WTC11 (cell line): ENCODE data around the gene CANX. TPM values are rescaled to one million over a fixed set of nuclear protein-coding genes. Genes with fewer than 3 reads are reported as not detected.
A peak's percentile ranks its signal among the peaks of the same experiment; 100 is the strongest.

ENCODE experiments used
- ATAC-seq: fragments of 200-7000 bp; cut with Tn5 transposase; 2 replicates; pipeline ENCODE4 v1.10.0; 2021; ENCODE audit warnings: mild to moderate bottlenecking, moderate library complexity
- CTCF ChIA-PET: fragments of 300-600 bp; sonication (Branson Sonifier 250); formaldehyde crosslinking; loops from one replicate; lab custom pipeline; 2021; ENCODE audit warnings: antibody characterized with exemption; lab: Charles Lee
- POLR2A ChIA-PET: fragments of 350-600 bp; sonication (Branson Sonifier 250); formaldehyde crosslinking; loops from one replicate; lab custom pipeline; 2021; ENCODE audit warnings: antibody characterized with exemption; lab: Charles Lee
- DNase-seq: peaks from one replicate; pipeline ENCODE4 v3.0.0; 2021; ENCODE audit warnings: low spot score
- H3K27ac Mint-ChIP-seq: 2 replicates; pipeline ENCODE4 v1.8.0; 2021; ENCODE audit warnings: mixed read lengths
- H3K27me3 Mint-ChIP-seq: 2 replicates; pipeline ENCODE4 v1.8.0; 2021; ENCODE audit warnings: low read depth, mild to moderate bottlenecking, moderate library complexity, mixed read lengths
- H3K36me3 Mint-ChIP-seq: 2 replicates; pipeline ENCODE4 v1.8.0; 2021; ENCODE audit warnings: mixed read lengths
- H3K4me1 Mint-ChIP-seq: 2 replicates; pipeline ENCODE4 v1.8.0; 2022; ENCODE audit warnings: mixed read lengths
- H3K4me3 Mint-ChIP-seq: 2 replicates; pipeline ENCODE4 v1.8.0; 2021; ENCODE audit warnings: mild to moderate bottlenecking, moderate library complexity, mixed read lengths
- H3K9me3 Mint-ChIP-seq: 2 replicates; pipeline ENCODE4 v1.8.0; 2021; ENCODE audit warnings: mixed read lengths
- ATF2 ChIP-seq: sonication (generic); formaldehyde crosslinking; IDR thresholded peaks from 2 replicates; pipeline ENCODE4 v1.8.1; 2022; ENCODE audit warnings: low read depth, missing genetic modification reagents, borderline replicate concordance
- ATF6 ChIP-seq: sonication (generic); formaldehyde crosslinking; IDR thresholded peaks from 2 replicates; pipeline ENCODE4 v1.8.1; 2023; ENCODE audit warnings: mild to moderate bottlenecking, missing genetic modification reagents
- ERG ChIP-seq: fragments of 250-450 bp; sonication (Bioruptor Pico); IDR thresholded peaks from 2 replicates; pipeline ENCODE4 v1.8.0; 2021; ENCODE audit warnings: mild to moderate bottlenecking
- FOXJ3 ChIP-seq: sonication (generic); formaldehyde crosslinking; IDR thresholded peaks from 2 replicates; pipeline ENCODE4 v1.9.0; 2021; ENCODE audit warnings: missing genetic modification reagents, mild to moderate bottlenecking, borderline replicate concordance
- GTF2I ChIP-seq: fragments of 250-450 bp; sonication (Bioruptor Pico); conservative IDR thresholded peaks from 2 replicates; pipeline ENCODE4 v1.4.0; 2021; ENCODE audit warnings: mild to moderate bottlenecking
- HMGA2 ChIP-seq: fragments of 250-450 bp; sonication (Bioruptor Pico); IDR thresholded peaks from 2 replicates; pipeline ENCODE4 v1.4.0; 2021; ENCODE audit warnings: mild to moderate bottlenecking, moderate library complexity
- NFE2L1 ChIP-seq: sonication (generic); formaldehyde crosslinking; IDR thresholded peaks from 2 replicates; pipeline ENCODE4 v1.8.1; 2023; ENCODE audit warnings: missing genetic modification reagents
- NR2C2 ChIP-seq: sonication (generic); formaldehyde crosslinking; IDR thresholded peaks from 2 replicates; pipeline ENCODE4 v1.8.0; 2022; ENCODE audit warnings: mild to moderate bottlenecking, missing genetic modification reagents
- NR3C1 ChIP-seq: sonication (generic); formaldehyde crosslinking; conservative IDR thresholded peaks from 2 replicates; pipeline ENCODE4 v1.8.1; 2023; ENCODE audit warnings: low read depth, mild to moderate bottlenecking, missing genetic modification reagents
- PRDM15 ChIP-seq: sonication (generic); formaldehyde crosslinking; IDR thresholded peaks from 2 replicates; pipeline ENCODE4 v1.8.0; 2022; ENCODE audit warnings: missing genetic modification reagents
- TEAD4 ChIP-seq: sonication (generic); formaldehyde crosslinking; IDR thresholded peaks from 2 replicates; pipeline ENCODE4 v1.8.0; 2022; ENCODE audit warnings: mild to moderate bottlenecking, missing genetic modification reagents
- ZBTB21 ChIP-seq: sonication (generic); formaldehyde crosslinking; IDR thresholded peaks from 2 replicates; pipeline ENCODE4 v1.8.1; 2023; ENCODE audit warnings: mild to moderate bottlenecking, missing genetic modification reagents, borderline replicate concordance
- ZSCAN18 ChIP-seq: fragments of 250-450 bp; sonication (Bioruptor Pico); IDR thresholded peaks from 2 replicates; pipeline ENCODE4 v2.1.2; 2022; ENCODE audit warnings: mild to moderate bottlenecking, moderate library complexity
- total RNA-seq: library from RNA; stranded (reverse); gene quantifications from 3 replicates; pipeline ENCODE4 v1.2.3, GENCODE V29; 2021
- TF ChIP-seq, protein P1 (sequence below): sonication (generic); formaldehyde crosslinking; IDR thresholded peaks from 2 replicates; pipeline ENCODE4 v1.8.0; 2023; ENCODE audit warnings: missing genetic modification reagents
- TF ChIP-seq, protein P2 (sequence below): sonication (generic); formaldehyde crosslinking; IDR thresholded peaks from 2 replicates; pipeline ENCODE4 v1.8.0; 2023; ENCODE audit warnings: missing genetic modification reagents, mild to moderate bottlenecking, borderline replicate concordance
- TF ChIP-seq, protein P3 (sequence below): sonication (generic); formaldehyde crosslinking; IDR thresholded peaks from 2 replicates; pipeline ENCODE4 v1.8.0; 2023; ENCODE audit warnings: mild to moderate bottlenecking, missing genetic modification reagents

The CANX gene
- total RNA-seq, 1 experiment from 2014 or later = 611 TPM

- DNase-seq (no peak), ATAC-seq (no peak)
- ChIA-PET CTCF (no interaction called here), POLR2A (interaction anchor here (0.7 kb wide), 1 partner anchor 11 kb away, joined by 3 read pairs; no protein-coding TSS in a partner anchor)
- no peak for TF ChIP-seq ZSCAN18 (CRISPR knock-in tag)
- TF ChIP-seq, protein P1, sequence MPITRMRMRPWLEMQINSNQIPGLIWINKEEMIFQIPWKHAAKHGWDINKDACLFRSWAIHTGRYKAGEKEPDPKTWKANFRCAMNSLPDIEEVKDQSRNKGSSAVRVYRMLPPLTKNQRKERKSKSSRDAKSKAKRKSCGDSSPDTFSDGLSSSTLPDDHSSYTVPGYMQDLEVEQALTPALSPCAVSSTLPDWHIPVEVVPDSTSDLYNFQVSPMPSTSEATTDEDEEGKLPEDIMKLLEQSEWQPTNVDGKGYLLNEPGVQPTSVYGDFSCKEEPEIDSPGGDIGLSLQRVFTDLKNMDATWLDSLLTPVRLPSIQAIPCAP (CRISPR knock-in tag) = no peak
- TF ChIP-seq, protein P2, sequence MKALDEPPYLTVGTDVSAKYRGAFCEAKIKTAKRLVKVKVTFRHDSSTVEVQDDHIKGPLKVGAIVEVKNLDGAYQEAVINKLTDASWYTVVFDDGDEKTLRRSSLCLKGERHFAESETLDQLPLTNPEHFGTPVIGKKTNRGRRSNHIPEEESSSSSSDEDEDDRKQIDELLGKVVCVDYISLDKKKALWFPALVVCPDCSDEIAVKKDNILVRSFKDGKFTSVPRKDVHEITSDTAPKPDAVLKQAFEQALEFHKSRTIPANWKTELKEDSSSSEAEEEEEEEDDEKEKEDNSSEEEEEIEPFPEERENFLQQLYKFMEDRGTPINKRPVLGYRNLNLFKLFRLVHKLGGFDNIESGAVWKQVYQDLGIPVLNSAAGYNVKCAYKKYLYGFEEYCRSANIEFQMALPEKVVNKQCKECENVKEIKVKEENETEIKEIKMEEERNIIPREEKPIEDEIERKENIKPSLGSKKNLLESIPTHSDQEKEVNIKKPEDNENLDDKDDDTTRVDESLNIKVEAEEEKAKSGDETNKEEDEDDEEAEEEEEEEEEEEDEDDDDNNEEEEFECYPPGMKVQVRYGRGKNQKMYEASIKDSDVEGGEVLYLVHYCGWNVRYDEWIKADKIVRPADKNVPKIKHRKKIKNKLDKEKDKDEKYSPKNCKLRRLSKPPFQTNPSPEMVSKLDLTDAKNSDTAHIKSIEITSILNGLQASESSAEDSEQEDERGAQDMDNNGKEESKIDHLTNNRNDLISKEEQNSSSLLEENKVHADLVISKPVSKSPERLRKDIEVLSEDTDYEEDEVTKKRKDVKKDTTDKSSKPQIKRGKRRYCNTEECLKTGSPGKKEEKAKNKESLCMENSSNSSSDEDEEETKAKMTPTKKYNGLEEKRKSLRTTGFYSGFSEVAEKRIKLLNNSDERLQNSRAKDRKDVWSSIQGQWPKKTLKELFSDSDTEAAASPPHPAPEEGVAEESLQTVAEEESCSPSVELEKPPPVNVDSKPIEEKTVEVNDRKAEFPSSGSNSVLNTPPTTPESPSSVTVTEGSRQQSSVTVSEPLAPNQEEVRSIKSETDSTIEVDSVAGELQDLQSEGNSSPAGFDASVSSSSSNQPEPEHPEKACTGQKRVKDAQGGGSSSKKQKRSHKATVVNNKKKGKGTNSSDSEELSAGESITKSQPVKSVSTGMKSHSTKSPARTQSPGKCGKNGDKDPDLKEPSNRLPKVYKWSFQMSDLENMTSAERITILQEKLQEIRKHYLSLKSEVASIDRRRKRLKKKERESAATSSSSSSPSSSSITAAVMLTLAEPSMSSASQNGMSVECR = no peak
- H3K27ac Mint-ChIP-seq = no peak overlapping the region; the same call in 1 of the 2 replicates
- H3K36me3 Mint-ChIP-seq = peaks cover 37% of the 10 kb centered on the region
- H3K4me3 Mint-ChIP-seq = peak overlapping the region; percentile 97
- no peaks in the 10 kb centered on the region for H3K27me3 Mint-ChIP-seq
- no peaks in the 10 kb centered on the region for H3K9me3 Mint-ChIP-seq
- H3K4me1 Mint-ChIP-seq = peaks cover 45% of the 10 kb centered on the region
These were observed 1.7 kb downstream of the CANX start for GRCh38 chr5:179700401-179700918.

DNA sequence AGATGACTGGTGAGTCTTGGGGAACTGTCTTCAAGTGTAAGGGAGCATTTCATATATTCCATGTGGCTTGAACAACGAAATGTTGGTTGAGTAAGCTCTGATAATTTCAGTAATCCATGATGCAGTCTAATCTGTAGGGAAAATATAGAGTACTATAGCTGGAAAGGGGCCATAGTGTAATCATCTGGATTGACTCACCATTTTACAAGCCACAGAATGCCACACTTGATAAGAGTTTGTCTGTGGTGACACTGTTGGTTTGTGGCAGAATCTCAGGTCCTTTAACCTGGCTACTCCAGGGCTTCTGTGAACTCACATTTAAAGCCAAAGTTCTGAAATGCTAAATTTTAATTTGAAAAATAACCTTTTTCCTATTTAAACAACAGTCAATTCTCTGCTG lies 17.5 kb downstream of the CANX start:
- ATAC-seq (no peak), DNase-seq (no peak)
- Mint-ChIP-seq H3K27ac (no peak overlapping the region), H3K36me3 (peaks cover 71% of the 10 kb centered on the region), H3K9me3 (no peaks in the 10 kb centered on the region), H3K4me1 (no peaks in the 10 kb centered on the region), H3K4me3 (no peak overlapping the region), H3K27me3 (no peaks in the 10 kb centered on the region)
- POLR2A ChIA-PET = interaction anchor here (0.5 kb wide), 1 partner anchor 107 kb away, joined by 5 read pairs; no protein-coding TSS in a partner anchor
- CTCF ChIA-PET = no interaction called here
- TF ChIP-seq, protein P3, sequence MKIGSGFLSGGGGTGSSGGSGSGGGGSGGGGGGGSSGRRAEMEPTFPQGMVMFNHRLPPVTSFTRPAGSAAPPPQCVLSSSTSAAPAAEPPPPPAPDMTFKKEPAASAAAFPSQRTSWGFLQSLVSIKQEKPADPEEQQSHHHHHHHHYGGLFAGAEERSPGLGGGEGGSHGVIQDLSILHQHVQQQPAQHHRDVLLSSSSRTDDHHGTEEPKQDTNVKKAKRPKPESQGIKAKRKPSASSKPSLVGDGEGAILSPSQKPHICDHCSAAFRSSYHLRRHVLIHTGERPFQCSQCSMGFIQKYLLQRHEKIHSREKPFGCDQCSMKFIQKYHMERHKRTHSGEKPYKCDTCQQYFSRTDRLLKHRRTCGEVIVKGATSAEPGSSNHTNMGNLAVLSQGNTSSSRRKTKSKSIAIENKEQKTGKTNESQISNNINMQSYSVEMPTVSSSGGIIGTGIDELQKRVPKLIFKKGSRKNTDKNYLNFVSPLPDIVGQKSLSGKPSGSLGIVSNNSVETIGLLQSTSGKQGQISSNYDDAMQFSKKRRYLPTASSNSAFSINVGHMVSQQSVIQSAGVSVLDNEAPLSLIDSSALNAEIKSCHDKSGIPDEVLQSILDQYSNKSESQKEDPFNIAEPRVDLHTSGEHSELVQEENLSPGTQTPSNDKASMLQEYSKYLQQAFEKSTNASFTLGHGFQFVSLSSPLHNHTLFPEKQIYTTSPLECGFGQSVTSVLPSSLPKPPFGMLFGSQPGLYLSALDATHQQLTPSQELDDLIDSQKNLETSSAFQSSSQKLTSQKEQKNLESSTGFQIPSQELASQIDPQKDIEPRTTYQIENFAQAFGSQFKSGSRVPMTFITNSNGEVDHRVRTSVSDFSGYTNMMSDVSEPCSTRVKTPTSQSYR (CRISPR knock-in tag) = no peak
- TF ChIP-seq TEAD4 (CRISPR knock-in tag) = no peak
- no peak for TF ChIP-seq NR3C1 (CRISPR knock-in tag)
- TF ChIP-seq HMGA2 (CRISPR knock-in tag) = no peak
- no peak for TF ChIP-seq NR2C2
- TF ChIP-seq ATF6 = no peak
- TF ChIP-seq ERG (CRISPR knock-in tag) = no peak
- no peak for TF ChIP-seq FOXJ3 (CRISPR knock-in tag)
- no peak for TF ChIP-seq PRDM15 (CRISPR knock-in tag)
- no peak for TF ChIP-seq GTF2I (CRISPR knock-in tag)
- TF ChIP-seq ATF2 = no peak
- TF ChIP-seq NFE2L1 = no peak
- TF ChIP-seq ZBTB21 (CRISPR knock-in tag) = no peak
